ENCODE measurements around the gene KCNH1.

DNA sequence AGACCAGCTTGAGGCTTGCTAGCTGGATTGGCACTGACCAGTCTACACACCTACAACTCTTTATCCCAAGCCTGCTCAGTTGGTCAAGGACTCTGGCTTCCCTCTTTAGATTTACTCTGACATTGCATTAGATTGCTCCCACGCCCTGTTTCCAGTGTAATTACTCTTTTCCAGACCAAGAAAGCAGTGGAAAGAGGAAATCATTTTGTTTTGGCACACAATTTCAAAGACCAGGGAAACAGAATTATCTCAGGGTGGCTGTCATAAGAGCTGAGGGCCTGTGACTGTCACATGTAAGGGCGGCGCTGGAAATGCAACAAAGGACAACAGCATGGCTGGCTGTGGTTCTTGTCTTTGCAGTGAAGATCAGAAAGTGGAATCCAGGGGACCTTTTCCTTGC is 502.5 kb downstream of the KCNH1 start:
- TF ChIP-seq, protein P1, sequence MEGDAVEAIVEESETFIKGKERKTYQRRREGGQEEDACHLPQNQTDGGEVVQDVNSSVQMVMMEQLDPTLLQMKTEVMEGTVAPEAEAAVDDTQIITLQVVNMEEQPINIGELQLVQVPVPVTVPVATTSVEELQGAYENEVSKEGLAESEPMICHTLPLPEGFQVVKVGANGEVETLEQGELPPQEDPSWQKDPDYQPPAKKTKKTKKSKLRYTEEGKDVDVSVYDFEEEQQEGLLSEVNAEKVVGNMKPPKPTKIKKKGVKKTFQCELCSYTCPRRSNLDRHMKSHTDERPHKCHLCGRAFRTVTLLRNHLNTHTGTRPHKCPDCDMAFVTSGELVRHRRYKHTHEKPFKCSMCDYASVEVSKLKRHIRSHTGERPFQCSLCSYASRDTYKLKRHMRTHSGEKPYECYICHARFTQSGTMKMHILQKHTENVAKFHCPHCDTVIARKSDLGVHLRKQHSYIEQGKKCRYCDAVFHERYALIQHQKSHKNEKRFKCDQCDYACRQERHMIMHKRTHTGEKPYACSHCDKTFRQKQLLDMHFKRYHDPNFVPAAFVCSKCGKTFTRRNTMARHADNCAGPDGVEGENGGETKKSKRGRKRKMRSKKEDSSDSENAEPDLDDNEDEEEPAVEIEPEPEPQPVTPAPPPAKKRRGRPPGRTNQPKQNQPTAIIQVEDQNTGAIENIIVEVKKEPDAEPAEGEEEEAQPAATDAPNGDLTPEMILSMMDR (IDR thresholded peaks at IDR 0.05): no peak
- TF ChIP-seq, protein P2, sequence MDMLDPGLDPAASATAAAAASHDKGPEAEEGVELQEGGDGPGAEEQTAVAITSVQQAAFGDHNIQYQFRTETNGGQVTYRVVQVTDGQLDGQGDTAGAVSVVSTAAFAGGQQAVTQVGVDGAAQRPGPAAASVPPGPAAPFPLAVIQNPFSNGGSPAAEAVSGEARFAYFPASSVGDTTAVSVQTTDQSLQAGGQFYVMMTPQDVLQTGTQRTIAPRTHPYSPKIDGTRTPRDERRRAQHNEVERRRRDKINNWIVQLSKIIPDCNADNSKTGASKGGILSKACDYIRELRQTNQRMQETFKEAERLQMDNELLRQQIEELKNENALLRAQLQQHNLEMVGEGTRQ (CRISPR knock-in tag; IDR thresholded peaks at IDR 0.05): no peak
